A172 (cell line): Measurements from ENCODE around the gene TMEM201. TPM values are rescaled to one million over a fixed set of nuclear protein-coding genes. Genes with fewer than 3 reads are reported as not detected.
"Not testable (repeated sequence)": the region's sequence is repeated elsewhere in the genome, so short reads cannot be mapped to it uniquely, and the experiment has no call there.

Experiments used
- DNase-seq: peaks from one replicate; pipeline ENCODE4 v3.0.0-alpha.2; 2015; ENCODE audit warnings: low spot score
- total RNA-seq: library from RNA; depleted of rRNA; stranded (reverse); fragments of >200 nt; shearing (Covaris generic); gene quantifications from 2 replicates; pipeline ENCODE4 v1.2.3, GENCODE V29; 2014

The TMEM201 gene
- total RNA-seq, 1 experiment from 2014 or later, result 8.9 TPM

GRCh38 chr1:9621032-9621431, 32.3 kb downstream of the TMEM201 start:
- DNase-seq, result no peak

- DNase-seq, result no peak
Observed at GRCh38 chr1:9624081-9624480, 35.4 kb downstream of the TMEM201 start.

- DNase-seq, result not testable (repeated sequence)
Observed at GRCh38 chr1:9625030-9625429, 36.3 kb downstream of the TMEM201 start.

GRCh38 chr1:9626201-9626608, 37.5 kb downstream of the TMEM201 start:
- DNase-seq, result no peak

- no peak for DNase-seq
Observed at GRCh38 chr1:9628541-9629444, 40.1 kb downstream of the TMEM201 start.

GRCh38 chr1:9629445-9630201, 40.9 kb downstream of the TMEM201 start:
- no peak for DNase-seq

GRCh38 chr1:9630331-9631111, 41.8 kb downstream of the TMEM201 start:
- DNase-seq, result no peak

GRCh38 chr1:9631613-9632012, 42.9 kb downstream of the TMEM201 start:
- no peak for DNase-seq

GRCh38 chr1:9633493-9633892, 44.8 kb downstream of the TMEM201 start:
- no peak for DNase-seq

- no peak for DNase-seq
Observed at GRCh38 chr1:9634582-9634981, 45.9 kb downstream of the TMEM201 start.

- DNase-seq, result no peak
Observed at GRCh38 chr1:9639227-9639626, 50.5 kb downstream of the TMEM201 start.

- DNase-seq, result no peak
Observed at GRCh38 chr1:9643351-9644256, 54.9 kb downstream of the TMEM201 start.

- no peak for DNase-seq
Observed at GRCh38 chr1:9646037-9646436, 57.3 kb downstream of the TMEM201 start.

- DNase-seq, result no peak
Observed at GRCh38 chr1:9648171-9648570, 59.5 kb downstream of the TMEM201 start.

GRCh38 chr1:9649769-9650168, 61.1 kb downstream of the TMEM201 start:
- no peak for DNase-seq

- no peak for DNase-seq
Observed at GRCh38 chr1:9651220-9651564, 62.5 kb downstream of the TMEM201 start.

- no peak for DNase-seq
Observed at GRCh38 chr1:9651565-9652378, 63.1 kb downstream of the TMEM201 start, which contains the start of gene PIK3CD. PIK3CD (plus strand) TSS chr1:9651731; CDS start chr1:9710456, 58,725 bp downstream.

GRCh38 chr1:9652379-9653209, 63.9 kb downstream of the TMEM201 start:
- no peak for DNase-seq

- no peak for DNase-seq
Observed at GRCh38 chr1:9653210-9653490, 64.4 kb downstream of the TMEM201 start.
